Thyroid gland (tissue), 4 donors: Measurements from ENCODE around the gene HS6ST3. TPM values are rescaled to one million over a fixed set of nuclear protein-coding genes. Genes with fewer than 3 reads are reported as not detected.

ENCODE experiments used
- DNase-seq, 2 donors: peaks; one replicate each; pipeline ENCODE4 v3.0.0-alpha.2; 2019
- H3K27ac ChIP-seq, 3 donors: fragments of 200-600 bp; sonication (generic); 1 replicate in 2 of 3; 2 replicates in 1 of 3; pipeline ENCODE4 v1.5.1; 2016 to 2019; ENCODE audit warnings: mild to moderate bottlenecking in 1 of 3, moderate library complexity in 1 of 3
- H3K27me3 ChIP-seq: fragments of 200-600 bp; sonication (generic); one replicate; pipeline ENCODE4 v1.5.1; 2019
- H3K36me3 ChIP-seq, 2 donors: fragments of 200-600 bp; sonication (generic); one replicate each; pipeline ENCODE4 v1.5.1; 2016 to 2019
- H3K4me1 ChIP-seq, 2 donors: fragments of 200-600 bp; sonication (generic); one replicate each; pipeline ENCODE4 v1.5.1; 2017 to 2019
- H3K4me3 ChIP-seq, 3 donors: fragments of 200-600 bp; sonication (generic); replicated peaks in 1 of 3; 1 replicate in 2 of 3; 2 replicates in 1 of 3; pipeline ENCODE4 v1.5.1; 2016; ENCODE audit warnings: mild to moderate bottlenecking in 1 of 3
- H3K9me3 ChIP-seq: fragments of 200-600 bp; sonication (generic); one replicate; pipeline ENCODE4 v1.5.1; 2017
- CTCF ChIP-seq, 6 experiments: fragments of 200-600 bp in 3 of 6; fragments of 450-650 bp in 3 of 6; sonication (generic) in 3 of 6; IDR thresholded peaks; one replicate each; pipeline ENCODE4 v1.5.1; 2016 to 2019; ENCODE audit warnings: antibody characterized with exemption in 6 of 6, mild to moderate bottlenecking in 2 of 6, inconsistent platforms in 1 of 6, moderate library complexity in 1 of 6
- POLR2A ChIP-seq, 2 donors: fragments of 450-650 bp; IDR thresholded peaks; one replicate each; pipeline ENCODE4 v1.6.1; 2017; ENCODE audit warnings: antibody characterized with exemption in 2 of 2, mild to moderate bottlenecking in 2 of 2, moderate library complexity in 1 of 2
- WGBS, 2 donors: methylation state at CpG; one replicate each; pipeline ENCODE4 v1.1.5; 2017; 5-methylcytosine and 5-hydroxymethylcytosine counted together
- intact Hi-C: fragments of 100-400 bp; cut with DNase I; formaldehyde crosslinking; loops from one replicate; pipeline ENCODE4 v1.15.1; 2023
- total RNA-seq, 4 donors: library from RNA; depleted of rRNA; stranded (reverse); fragments of >200 nt; gene quantifications; one replicate each; pipeline ENCODE4 v1.2.3, GENCODE V29; 2016

Gene HS6ST3
- total RNA-seq, 4 donors from 2014 or later, result 2.0 to 5.8 (median 5.0) TPM

DNA sequence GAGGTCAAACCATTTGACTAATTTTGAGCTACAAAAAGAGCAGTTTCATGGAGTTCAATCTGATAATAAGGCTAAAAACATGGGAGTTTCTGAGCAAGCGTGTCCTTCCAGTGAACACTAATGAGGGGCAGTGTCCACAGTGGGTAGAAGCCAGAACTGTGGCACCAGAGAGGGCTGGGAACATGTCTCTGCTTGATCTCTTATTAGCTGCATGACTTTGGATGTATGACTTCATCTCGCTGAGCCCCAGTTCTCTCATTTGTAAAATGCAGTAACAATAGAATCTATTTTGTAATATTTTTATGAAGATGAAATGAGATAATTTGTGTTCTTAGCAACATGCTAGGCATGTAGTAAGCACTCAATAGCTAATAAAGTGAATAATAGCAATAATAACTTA, 69.8 kb downstream of the HS6ST3 start:
- Histone ChIP-seq H3K27me3 (no peaks in the 10 kb centered on the region), H3K9me3 (no peaks in the 10 kb centered on the region), H3K4me1 (no peaks in the 10 kb centered on the region), H3K27ac (no peak overlapping the region), H3K4me3 (no peak overlapping the region), H3K36me3 (no peaks in the 10 kb centered on the region)
- TF ChIP-seq CTCF (IDR thresholded peaks at IDR 0.05) (no peak), POLR2A (IDR thresholded peaks at IDR 0.05) (no peak)
- no peak for DNase-seq
- 93 to 98% methylated on average over 2 of the region's 2 CpGs for WGBS, 2 donors
- intact Hi-C loops, result no loop called here

DNA sequence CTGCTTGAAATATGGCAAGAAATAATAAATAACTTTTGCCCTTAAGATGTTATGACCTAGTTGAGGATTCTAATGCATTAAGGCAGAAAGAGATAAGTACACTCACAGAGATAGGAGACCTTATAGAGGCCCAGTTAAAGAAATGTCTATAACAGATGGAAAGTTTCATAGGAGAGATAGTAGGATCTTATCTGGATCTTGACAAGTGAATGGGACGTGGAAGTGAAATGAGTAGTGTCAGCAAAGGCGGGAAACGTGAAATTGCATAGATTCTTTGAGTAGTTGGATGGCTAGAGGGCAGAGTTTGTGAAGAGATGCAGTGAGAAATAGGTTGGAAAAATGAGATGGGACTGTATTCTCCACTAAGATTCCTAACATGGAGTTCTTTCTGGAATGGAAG, 71.2 kb downstream of the HS6ST3 start:
- DNase-seq, result no peak
- H3K4me1 ChIP-seq, result no peaks in the 10 kb centered on the region
- WGBS, 2 donors, result 81 to 85% methylated on average over 3 of the region's 3 CpGs
- H3K27ac ChIP-seq, result no peak overlapping the region
- H3K4me3 ChIP-seq, result no peak overlapping the region
- no peaks in the 10 kb centered on the region for H3K27me3 ChIP-seq
- TF ChIP-seq CTCF (IDR thresholded peaks at IDR 0.05) (no peak), POLR2A (IDR thresholded peaks at IDR 0.05) (no peak)
- no peaks in the 10 kb centered on the region for H3K36me3 ChIP-seq
- H3K9me3 ChIP-seq, result no peaks in the 10 kb centered on the region
- intact Hi-C loops, result no loop called here

- Histone ChIP-seq H3K4me3 (no peak overlapping the region), H3K4me1 (no peaks in the 10 kb centered on the region), H3K27me3 (no peaks in the 10 kb centered on the region), H3K9me3 (no peaks in the 10 kb centered on the region), H3K36me3 (no peaks in the 10 kb centered on the region), H3K27ac (no peak overlapping the region)
- WGBS, 2 donors, result 96 to 100% methylated on average over 1 of the region's 1 CpG
- no peak for TF ChIP-seq POLR2A (IDR thresholded peaks at IDR 0.05)
- TF ChIP-seq CTCF (IDR thresholded peaks at IDR 0.05), result no peak
- no peak for DNase-seq
- intact Hi-C loops, result no loop called here
Observed at GRCh38 chr13:96165840-96166239, 75.9 kb downstream of the HS6ST3 start.

DNA sequence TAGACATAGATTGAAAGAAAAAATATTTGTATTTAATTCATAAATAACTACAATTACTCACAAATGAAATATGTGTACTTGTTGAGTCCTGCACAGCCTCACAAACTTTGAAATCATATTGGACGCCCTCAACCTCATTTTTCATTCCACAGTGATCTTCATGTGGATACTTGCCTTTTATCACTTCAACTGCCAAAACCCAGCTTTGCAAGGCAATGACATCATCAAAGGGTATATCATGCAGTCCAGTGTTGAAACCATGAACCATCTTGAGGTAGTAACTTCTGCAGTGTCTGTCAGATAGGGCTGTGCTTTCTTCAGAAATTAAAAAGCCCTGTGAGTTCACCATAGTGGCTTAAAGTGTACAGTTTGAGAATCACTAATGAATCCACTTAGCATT, 82.2 kb downstream of the HS6ST3 start:
- no peaks in the 10 kb centered on the region for H3K27me3 ChIP-seq
- no peaks in the 10 kb centered on the region for H3K9me3 ChIP-seq
- TF ChIP-seq CTCF (IDR thresholded peaks at IDR 0.05) (no peak), POLR2A (IDR thresholded peaks at IDR 0.05) (no peak)
- intact Hi-C loops, result no loop called here
- no peak overlapping the region for H3K27ac ChIP-seq
- no peaks in the 10 kb centered on the region for H3K4me1 ChIP-seq
- 85 to 86% methylated on average over 1 of the region's 1 CpG for WGBS, 2 donors
- no peak for DNase-seq
- H3K36me3 ChIP-seq, result no peaks in the 10 kb centered on the region
- H3K4me3 ChIP-seq, result no peak overlapping the region

DNA sequence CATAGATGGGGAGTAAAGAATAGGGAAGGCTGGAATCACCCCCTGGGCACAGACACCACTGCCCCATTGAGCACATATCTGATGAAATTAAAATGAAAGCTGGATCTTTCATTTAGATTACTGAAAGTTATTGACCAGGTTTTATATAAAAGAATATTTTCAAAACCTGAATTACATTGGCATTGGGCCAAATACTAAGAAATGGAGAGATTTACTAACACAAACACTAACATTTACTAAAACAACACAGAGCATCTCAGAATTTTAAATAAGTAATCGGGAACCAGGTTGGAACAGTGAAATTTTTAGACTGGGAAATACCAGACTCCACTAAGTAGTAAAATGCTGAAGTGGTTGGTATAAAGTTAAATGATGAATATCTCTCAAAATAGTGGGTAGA, 88.9 kb downstream of the HS6ST3 start:
- intact Hi-C loops, result no loop called here
- DNase-seq, result no peak
- no peaks in the 10 kb centered on the region for H3K27me3 ChIP-seq
- TF ChIP-seq CTCF (IDR thresholded peaks at IDR 0.05) (no peak), POLR2A (IDR thresholded peaks at IDR 0.05) (no peak)
- no peak overlapping the region for H3K27ac ChIP-seq
- H3K4me1 ChIP-seq, result no peaks in the 10 kb centered on the region
- H3K36me3 ChIP-seq, result no peaks in the 10 kb centered on the region
- H3K9me3 ChIP-seq, result no peaks in the 10 kb centered on the region
- H3K4me3 ChIP-seq, result no peak overlapping the region
- WGBS, 2 donors, result 89 to 91% methylated on average over 1 of the region's 1 CpG
